Measurements from ENCODE around the gene PCDHGA6. TPM values are rescaled to one million over a fixed set of nuclear protein-coding genes. Genes with fewer than 3 reads are reported as not detected.

The PCDHGA6 gene
- total RNA-seq, 1 experiment from 2014 or later = 1.8 TPM

DNA sequence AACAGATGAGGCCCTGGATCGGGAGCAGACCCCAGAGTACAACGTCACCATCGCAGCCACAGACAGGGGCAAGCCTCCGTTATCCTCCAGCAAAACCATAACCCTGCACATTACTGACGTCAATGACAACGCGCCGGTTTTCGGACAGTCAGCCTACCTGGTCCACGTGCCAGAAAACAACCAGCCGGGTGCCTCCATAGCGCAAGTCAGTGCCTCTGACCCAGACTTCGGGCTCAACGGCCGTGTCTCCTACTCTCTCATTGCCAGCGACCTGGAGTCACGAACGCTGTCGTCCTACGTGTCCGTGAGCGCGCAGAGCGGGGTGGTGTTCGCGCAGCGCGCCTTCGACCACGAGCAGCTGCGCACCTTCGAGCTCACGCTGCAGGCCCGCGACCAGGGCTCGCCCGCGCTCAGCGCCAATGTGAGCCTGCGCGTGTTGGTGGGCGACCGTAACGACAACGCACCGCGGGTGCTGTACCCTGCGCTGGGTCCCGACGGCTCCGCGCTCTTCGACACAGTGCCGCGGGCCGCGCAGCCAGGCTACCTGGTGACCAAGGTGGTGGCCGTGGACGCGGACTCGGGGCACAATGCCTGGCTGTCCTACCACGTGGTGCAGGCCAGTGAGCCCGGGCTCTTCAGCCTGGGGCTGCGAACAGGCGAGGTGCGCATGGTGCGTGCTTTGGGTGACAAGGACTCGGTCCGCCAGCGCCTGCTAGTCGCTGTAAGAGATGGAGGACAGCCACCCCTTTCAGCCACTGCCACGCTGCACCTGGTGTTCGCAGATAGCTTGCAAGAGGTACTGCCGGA, 45.6 kb downstream of the PCDHGA6 start:
- DNase-seq (ENCODE audit: low read depth) = no peak

DNA sequence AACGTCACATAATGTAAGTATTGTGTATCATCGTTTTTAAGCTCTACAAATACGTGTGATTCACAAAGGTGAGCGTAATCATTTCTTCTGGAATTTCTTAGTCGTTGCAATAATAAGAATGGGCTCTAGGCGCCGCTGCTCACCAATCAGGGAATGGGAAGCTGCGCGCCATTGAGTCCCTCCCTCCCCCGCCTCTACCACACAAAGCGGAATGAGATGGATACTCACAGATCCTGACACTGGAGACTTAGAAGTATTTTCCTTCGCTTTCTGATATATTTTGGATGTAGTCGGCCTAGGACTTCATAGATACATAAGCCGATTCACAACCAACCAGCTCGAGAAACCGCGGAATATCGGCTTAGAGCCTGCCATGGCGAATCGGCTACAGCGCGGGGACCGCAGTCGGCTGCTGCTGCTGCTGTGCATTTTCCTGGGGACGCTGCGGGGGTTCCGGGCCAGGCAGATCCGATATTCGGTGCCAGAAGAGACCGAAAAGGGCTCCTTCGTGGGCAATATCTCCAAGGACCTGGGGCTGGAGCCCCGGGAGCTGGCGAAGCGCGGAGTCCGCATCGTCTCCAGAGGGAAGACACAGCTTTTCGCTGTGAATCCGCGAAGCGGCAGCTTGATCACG, 47.3 kb downstream of the PCDHGA6 start, which contains the start of gene PCDHGA11:
Gene PCDHGA11, plus strand, starts transcription at position 197 of the 634 bp plus-strand sequence. Its CDS starts 177 bp downstream, at position 374.
- DNase-seq (ENCODE audit: low read depth) = peak; percentile 57

DNA sequence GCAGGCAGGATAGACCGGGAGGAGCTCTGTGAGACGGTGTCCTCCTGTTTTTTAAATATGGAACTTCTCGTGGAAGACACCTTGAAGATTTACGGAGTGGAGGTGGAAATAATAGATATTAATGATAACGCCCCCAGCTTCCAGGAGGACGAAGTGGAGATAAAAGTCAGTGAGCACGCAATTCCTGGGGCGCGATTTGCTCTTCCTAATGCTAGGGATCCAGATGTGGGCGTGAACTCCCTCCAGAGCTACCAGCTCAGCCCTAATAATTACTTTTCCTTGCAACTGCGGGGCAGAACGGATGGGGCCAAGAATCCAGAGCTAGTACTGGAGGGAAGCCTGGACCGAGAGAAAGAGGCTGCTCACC, 47.8 kb downstream of the PCDHGA6 start:
- no peak for DNase-seq (ENCODE audit: low read depth)

DNA sequence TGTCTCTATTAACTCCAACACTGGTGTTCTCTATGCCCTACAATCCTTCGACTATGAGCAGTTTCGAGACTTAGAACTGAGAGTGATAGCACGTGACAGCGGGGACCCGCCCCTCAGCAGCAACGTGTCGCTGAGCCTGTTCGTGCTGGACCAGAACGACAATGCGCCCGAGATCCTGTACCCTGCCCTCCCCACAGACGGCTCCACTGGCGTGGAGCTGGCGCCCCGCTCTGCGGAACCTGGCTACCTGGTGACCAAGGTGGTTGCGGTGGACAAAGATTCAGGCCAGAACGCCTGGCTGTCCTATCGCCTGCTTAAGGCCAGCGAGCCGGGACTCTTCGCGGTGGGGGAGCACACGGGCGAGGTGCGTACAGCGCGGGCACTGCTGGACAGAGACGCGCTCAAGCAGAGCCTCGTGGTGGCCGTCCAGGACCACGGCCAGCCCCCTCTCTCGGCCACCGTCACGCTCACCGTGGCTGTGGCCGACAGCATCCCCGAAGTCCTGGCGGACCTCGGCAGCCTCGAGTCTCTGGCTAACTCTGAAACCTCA, 49.1 kb downstream of the PCDHGA6 start:
- no peak for DNase-seq (ENCODE audit: low read depth)

DNA sequence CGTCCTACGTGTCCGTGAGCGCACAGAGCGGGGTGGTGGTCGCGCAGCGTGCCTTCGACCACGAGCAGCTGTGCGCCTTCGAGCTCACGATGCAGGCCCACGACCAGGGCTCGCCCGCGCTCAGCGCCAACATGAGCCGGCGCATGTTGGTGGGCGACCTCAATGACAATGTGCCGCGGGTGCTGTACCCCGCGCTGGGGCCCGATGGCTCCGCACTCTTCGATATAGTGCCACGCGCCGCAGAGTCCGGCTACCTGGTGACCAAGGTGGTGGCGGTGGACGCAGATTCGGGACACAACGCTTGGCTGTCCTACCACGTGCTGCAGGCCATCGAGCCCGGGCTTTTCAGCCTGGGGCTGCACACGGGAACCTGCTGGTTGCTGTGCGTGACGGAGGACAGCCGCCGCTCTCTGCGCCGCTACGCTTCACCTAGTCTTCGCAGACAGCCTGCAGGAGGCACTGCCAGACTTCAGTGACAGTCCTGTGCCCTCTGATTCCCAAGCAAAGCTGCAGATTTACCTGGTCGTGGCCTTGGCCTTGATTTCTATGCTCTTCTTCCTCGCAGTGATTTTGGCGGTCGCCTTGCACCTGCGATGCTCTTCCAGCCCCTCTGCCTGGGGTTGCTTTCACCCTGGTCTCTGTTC, 54.2 kb downstream of the PCDHGA6 start:
- no peak for DNase-seq (ENCODE audit: low read depth)

Other genes starting within 250 kb of the PCDHGA6 start
- 0.59 and 0.60 TPM in 2 replicates for gene PCDHB5, start 238.7 kb upstream of the PCDHGA6 start, total RNA-seq (2014; rRNA removed; shearing (Covaris generic))
- gene PCDHB6, start 223.8 kb upstream of the PCDHGA6 start, total RNA-seq (2014; rRNA removed; shearing (Covaris generic)) = 0.20 and 0.24 TPM in 2 replicates
- 0.39 and 0.48 TPM in 2 replicates for gene PCDHB7, start 201.2 kb upstream of the PCDHGA6 start, total RNA-seq (2014; rRNA removed; shearing (Covaris generic))
- 0.10 and 0.12 TPM in 2 replicates for gene PCDHB8, start 196.1 kb upstream of the PCDHGA6 start, total RNA-seq (2014; rRNA removed; shearing (Covaris generic))
- gene PCDHB16, start 191.5 kb upstream of the PCDHGA6 start, total RNA-seq (2014; rRNA removed; shearing (Covaris generic)) = 2.0 and 2.1 TPM in 2 replicates
- gene PCDHB9, start 186.7 kb upstream of the PCDHGA6 start, total RNA-seq (2014; rRNA removed; shearing (Covaris generic)) = 0.10 and 0.24 TPM in 2 replicates
- gene PCDHB10, start 181.5 kb upstream of the PCDHGA6 start, total RNA-seq (2014; rRNA removed; shearing (Covaris generic)) = 0.60 and 0.78 TPM in 2 replicates
- gene PCDHB11, start 174.3 kb upstream of the PCDHGA6 start, total RNA-seq (2014; rRNA removed; shearing (Covaris generic)) = 0.12 and 0.20 TPM in 2 replicates
- 0.36 and 0.88 TPM in 2 replicates for gene PCDHB12, start 165.2 kb upstream of the PCDHGA6 start, total RNA-seq (2014; rRNA removed; shearing (Covaris generic))
- 2.5 and 2.6 TPM in 2 replicates for gene PCDHB13, start 160.0 kb upstream of the PCDHGA6 start, total RNA-seq (2014; rRNA removed; shearing (Covaris generic))
- gene PCDHB14, start 150.5 kb upstream of the PCDHGA6 start, total RNA-seq (2014; rRNA removed; shearing (Covaris generic)) = 0.72 and 0.88 TPM in 2 replicates
- 1.6 and 2.0 TPM in 2 replicates for gene PCDHB15, start 128.5 kb upstream of the PCDHGA6 start, total RNA-seq (2014; rRNA removed; shearing (Covaris generic))
- gene SLC25A2, start 69.8 kb upstream of the PCDHGA6 start, total RNA-seq (2014; rRNA removed; shearing (Covaris generic)) = 0.48 TPM in 1 of 2 replicates, not detected in the other
- gene TAF7, start 53.1 kb upstream of the PCDHGA6 start, total RNA-seq (2014; rRNA removed; shearing (Covaris generic)) = 36.0 and 50.9 TPM in 2 replicates
- gene PCDHGA1, start 43.4 kb upstream of the PCDHGA6 start, total RNA-seq (2014; rRNA removed; shearing (Covaris generic)) = 3.3 and 3.7 TPM in 2 replicates
- gene PCDHGA2, start 35.1 kb upstream of the PCDHGA6 start, total RNA-seq (2014; rRNA removed; shearing (Covaris generic)) = 6.8 and 7.0 TPM in 2 replicates
- gene PCDHGA3, start 30.1 kb upstream of the PCDHGA6 start, total RNA-seq (2014; rRNA removed; shearing (Covaris generic)) = 0.12 and 0.39 TPM in 2 replicates
- 10.6 and 10.9 TPM in 2 replicates for gene PCDHGB1, start 23.8 kb upstream of the PCDHGA6 start, total RNA-seq (2014; rRNA removed; shearing (Covaris generic))
- gene PCDHGA4, start 18.9 kb upstream of the PCDHGA6 start, total RNA-seq (2014; rRNA removed; shearing (Covaris generic)) = 3.8 and 4.8 TPM in 2 replicates
- gene PCDHGB2, start 13.9 kb upstream of the PCDHGA6 start, total RNA-seq (2014; rRNA removed; shearing (Covaris generic)) = 4.6 and 6.0 TPM in 2 replicates
- 1.5 and 1.8 TPM in 2 replicates for gene PCDHGA5, start 9.7 kb upstream of the PCDHGA6 start, total RNA-seq (2014; rRNA removed; shearing (Covaris generic))
- gene PCDHGB3, start 3.6 kb upstream of the PCDHGA6 start, total RNA-seq (2014; rRNA removed; shearing (Covaris generic)) = 1.1 and 1.6 TPM in 2 replicates
- gene PCDHGA7, start 8.9 kb downstream of the PCDHGA6 start, total RNA-seq (2014; rRNA removed; shearing (Covaris generic)) = 4.6 and 5.5 TPM in 2 replicates
- 12.0 and 12.7 TPM in 2 replicates for gene PCDHGB4, start 13.8 kb downstream of the PCDHGA6 start, total RNA-seq (2014; rRNA removed; shearing (Covaris generic))
- gene PCDHGA8, start 18.7 kb downstream of the PCDHGA6 start, total RNA-seq (2014; rRNA removed; shearing (Covaris generic)) = 1.6 and 1.9 TPM in 2 replicates
- 18.6 and 19.8 TPM in 2 replicates for gene PCDHGB5, start 24.1 kb downstream of the PCDHGA6 start, total RNA-seq (2014; rRNA removed; shearing (Covaris generic))
- 0.88 and 1.1 TPM in 2 replicates for gene PCDHGA9, start 28.9 kb downstream of the PCDHGA6 start, total RNA-seq (2014; rRNA removed; shearing (Covaris generic))
- 0.84 and 0.88 TPM in 2 replicates for gene PCDHGB6, start 34.1 kb downstream of the PCDHGA6 start, total RNA-seq (2014; rRNA removed; shearing (Covaris generic))
- 0.78 and 0.84 TPM in 2 replicates for gene PCDHGA10, start 39.1 kb downstream of the PCDHGA6 start, total RNA-seq (2014; rRNA removed; shearing (Covaris generic))
- 0.29 and 0.48 TPM in 2 replicates for gene PCDHGB7, start 43.8 kb downstream of the PCDHGA6 start, total RNA-seq (2014; rRNA removed; shearing (Covaris generic))
- 7.0 and 8.1 TPM in 2 replicates for gene PCDHGA11, start 47.2 kb downstream of the PCDHGA6 start, total RNA-seq (2014; rRNA removed; shearing (Covaris generic))
- gene PCDHGA12, start 56.6 kb downstream of the PCDHGA6 start, total RNA-seq (2014; rRNA removed; shearing (Covaris generic)) = 19.9 and 23.5 TPM in 2 replicates
- gene PCDHGC3, start 102.1 kb downstream of the PCDHGA6 start, total RNA-seq (2014; rRNA removed; shearing (Covaris generic)) = 75.6 and 81.8 TPM in 2 replicates
- gene PCDHGC4, start 111.1 kb downstream of the PCDHGA6 start, total RNA-seq (2014; rRNA removed; shearing (Covaris generic)) = 0.78 and 1.1 TPM in 2 replicates
- 1.1 and 1.2 TPM in 2 replicates for gene PCDHGC5, start 115.2 kb downstream of the PCDHGA6 start, total RNA-seq (2014; rRNA removed; shearing (Covaris generic))
- gene DIAPH1, start 245.1 kb downstream of the PCDHGA6 start, total RNA-seq (2014; rRNA removed; shearing (Covaris generic)) = 29.1 and 40.1 TPM in 2 replicates

All from RPMI7951 (cell line).